C4-2B (cell line): ENCODE results near the gene MT1B.

Experiments
- H3K27ac ChIP-seq: fragments of 450-650 bp; 2 replicates; pipeline ENCODE4 v1.5.1; 2017
- ZFX ChIP-seq: fragments of 450-650 bp; IDR thresholded peaks from 2 replicates; pipeline ENCODE4 v1.6.1; 2017
- TF ChIP-seq, protein P1 (sequence below): fragments of 450-650 bp; conservative IDR thresholded peaks from 2 replicates; pipeline ENCODE4 v1.5.1; 2017; ENCODE audit warnings: mild to moderate bottlenecking

MT1B gene

GRCh38 chr16:56623637-56624036, 28.0 kb upstream of the MT1B start:
- H3K27ac ChIP-seq, result no peak overlapping the region
- TF ChIP-seq, protein P1, sequence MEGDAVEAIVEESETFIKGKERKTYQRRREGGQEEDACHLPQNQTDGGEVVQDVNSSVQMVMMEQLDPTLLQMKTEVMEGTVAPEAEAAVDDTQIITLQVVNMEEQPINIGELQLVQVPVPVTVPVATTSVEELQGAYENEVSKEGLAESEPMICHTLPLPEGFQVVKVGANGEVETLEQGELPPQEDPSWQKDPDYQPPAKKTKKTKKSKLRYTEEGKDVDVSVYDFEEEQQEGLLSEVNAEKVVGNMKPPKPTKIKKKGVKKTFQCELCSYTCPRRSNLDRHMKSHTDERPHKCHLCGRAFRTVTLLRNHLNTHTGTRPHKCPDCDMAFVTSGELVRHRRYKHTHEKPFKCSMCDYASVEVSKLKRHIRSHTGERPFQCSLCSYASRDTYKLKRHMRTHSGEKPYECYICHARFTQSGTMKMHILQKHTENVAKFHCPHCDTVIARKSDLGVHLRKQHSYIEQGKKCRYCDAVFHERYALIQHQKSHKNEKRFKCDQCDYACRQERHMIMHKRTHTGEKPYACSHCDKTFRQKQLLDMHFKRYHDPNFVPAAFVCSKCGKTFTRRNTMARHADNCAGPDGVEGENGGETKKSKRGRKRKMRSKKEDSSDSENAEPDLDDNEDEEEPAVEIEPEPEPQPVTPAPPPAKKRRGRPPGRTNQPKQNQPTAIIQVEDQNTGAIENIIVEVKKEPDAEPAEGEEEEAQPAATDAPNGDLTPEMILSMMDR, result no peak
- TF ChIP-seq ZFX, result no peak

GRCh38 chr16:56625140-56625942, 26.3 kb upstream of the MT1B start, which contains the start of gene MT1E:
Gene MT1E (plus strand): TSS chr16:56625781. CDS start chr16:56625852, 71 bp downstream.
- no peak within 1 kb of the TSS for H3K27ac ChIP-seq
- TF ChIP-seq, protein P1, result no peak
- TF ChIP-seq ZFX, result no peak

DNA sequence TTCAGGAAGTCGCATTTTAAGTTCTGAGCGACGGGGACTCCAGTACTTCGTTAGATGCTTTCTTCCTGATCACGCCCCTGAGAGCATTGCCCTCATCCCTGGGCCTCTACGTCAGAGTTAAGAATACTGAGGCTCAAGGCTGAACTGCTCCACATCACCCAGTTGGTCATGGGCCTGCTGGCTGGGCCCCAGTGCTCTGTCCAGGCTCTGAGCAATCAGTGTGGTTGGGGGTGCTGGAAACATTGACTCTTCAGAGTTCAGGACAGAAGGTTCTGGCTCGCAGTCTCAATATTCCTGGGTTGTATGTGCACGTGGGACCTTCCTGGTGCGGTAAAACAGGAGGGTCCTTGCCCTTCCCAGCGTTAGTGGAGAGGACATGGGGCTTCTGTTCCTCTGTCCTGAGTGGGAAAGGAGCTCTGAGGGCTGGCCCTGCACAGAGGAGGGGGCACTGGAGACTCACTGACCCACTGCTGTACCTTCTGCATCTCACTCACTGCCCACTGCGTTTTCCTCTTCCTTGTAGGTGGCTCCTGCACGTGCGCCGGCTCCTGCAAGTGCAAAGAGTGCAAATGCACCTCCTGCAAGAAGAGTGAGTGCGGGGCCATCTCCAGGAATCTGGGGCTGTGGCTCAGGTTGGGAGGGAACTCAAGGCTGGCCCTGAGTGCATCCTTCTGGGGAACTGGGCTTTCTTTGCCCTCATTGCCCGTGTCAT, 25.6 kb upstream of the MT1B start:
- no peak for TF ChIP-seq ZFX
- TF ChIP-seq, protein P1, result no peak
- no peak overlapping the region for H3K27ac ChIP-seq

GRCh38 chr16:56626685-56627084, 25.0 kb upstream of the MT1B start:
- H3K27ac ChIP-seq, result no peak overlapping the region
- TF ChIP-seq ZFX, result no peak
- TF ChIP-seq, protein P1, result no peak

DNA sequence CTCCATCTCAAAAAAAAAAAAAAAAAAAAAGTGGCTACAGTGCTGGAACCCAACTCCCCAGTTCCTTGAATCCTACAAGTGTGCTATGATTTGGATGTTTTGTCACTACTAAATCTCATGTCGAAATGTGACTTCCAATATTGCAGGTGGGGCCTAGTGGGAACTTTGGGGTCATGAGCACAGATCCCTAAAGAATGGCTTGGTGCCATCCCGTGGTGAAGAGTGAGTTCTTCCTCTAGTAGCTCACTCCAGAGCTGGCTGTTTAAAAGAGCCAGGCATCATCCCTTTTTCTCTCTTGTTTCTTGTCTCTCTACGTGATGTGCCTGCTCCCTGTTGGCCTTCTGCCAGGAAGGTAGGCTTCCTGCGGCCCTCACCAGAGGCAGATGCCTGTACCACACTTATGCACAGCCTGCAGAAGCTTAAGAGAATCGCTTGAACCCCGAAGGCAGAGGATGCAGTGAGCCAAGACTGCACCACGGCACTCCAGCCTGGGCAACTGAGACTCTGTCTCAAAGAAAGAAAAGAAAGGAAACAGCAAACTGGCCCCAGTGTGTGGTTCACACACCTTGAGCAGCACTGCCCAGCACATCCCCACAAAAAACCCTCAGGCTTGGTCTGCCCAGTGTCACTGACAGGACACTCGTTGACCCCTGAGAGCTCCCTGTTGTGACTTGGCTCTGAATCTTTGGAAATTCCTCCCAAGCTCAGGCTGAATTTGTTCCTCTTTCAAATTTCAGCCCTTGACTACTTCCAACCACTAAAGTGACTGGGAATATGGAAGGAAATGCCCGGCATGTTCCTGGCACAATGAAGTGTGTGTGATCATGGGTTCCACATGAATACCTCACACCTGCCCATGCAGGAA, 23.0 kb upstream of the MT1B start:
- TF ChIP-seq, protein P1, result no peak
- no peak for TF ChIP-seq ZFX
- H3K27ac ChIP-seq, result no peak overlapping the region

- H3K27ac ChIP-seq, result no peak overlapping the region
- TF ChIP-seq, protein P1, result no peak
- no peak for TF ChIP-seq ZFX
Observed at GRCh38 chr16:56629531-56629930, 22.2 kb upstream of the MT1B start.
